ENCODE results near the gene SMAD9. TPM values are rescaled to one million over a fixed set of nuclear protein-coding genes. Genes with fewer than 3 reads are reported as not detected.

SMAD9 gene
- total and polyA plus RNA-seq, 2 of the 13 experiments (the other 11 are each of a cell fraction or from before 2014, with no cell fraction given), result 4.2 to 7.7 TPM

GRCh38 chr13:36818804-36819738 lies 101.0 kb downstream of the SMAD9 start, which contains the start of gene RFXAP (continued):
- TF ChIP-seq ZNF687 (CRISPR knock-in tag; IDR thresholded peaks at IDR 0.05), result peak; percentile 90
- no peak for TF ChIP-seq NCOA5 (CRISPR knock-in tag; IDR thresholded peaks at IDR 0.05)
- no peak for TF ChIP-seq THYN1 (CRISPR knock-in tag; IDR thresholded peaks at IDR 0.05; ENCODE audit: borderline replicate concordance, low read depth)
- TF ChIP-seq ZSCAN31 (CRISPR knock-in tag; IDR thresholded peaks at IDR 0.05; ENCODE audit: low read depth), result no peak
- TF ChIP-seq YY1 (IDR thresholded peaks at IDR 0.05; ENCODE audit: insufficient read depth, insufficient replicate concordance, low read depth, low read length), result peak; percentile 24
- no peak for TF ChIP-seq ZNF260 (CRISPR knock-in tag; IDR thresholded peaks at IDR 0.05; ENCODE audit: borderline replicate concordance, low read depth)
- TF ChIP-seq TARDBP (CRISPR knock-in tag; IDR thresholded peaks at IDR 0.05), result peak; percentile 19; the same call in 1 of the 2 replicates
- no peak for TF ChIP-seq ZNF275 (CRISPR knock-in tag; IDR thresholded peaks at IDR 0.05; ENCODE audit: borderline replicate concordance)
- TF ChIP-seq POGZ (CRISPR knock-in tag; IDR thresholded peaks at IDR 0.05), result 0 out of 2 replicates have a peak, but pooled peaks have one; percentile 26
- no peak for TF ChIP-seq NFE2L1 (CRISPR knock-in tag; IDR thresholded peaks at IDR 0.05; ENCODE audit: borderline replicate concordance)
- TF ChIP-seq CREM (IDR thresholded peaks at IDR 0.05), result no peak
- TF ChIP-seq CREM (CRISPR knock-in tag; IDR thresholded peaks at IDR 0.05), result no peak
- no peak for TF ChIP-seq ATF2 (CRISPR knock-in tag; IDR thresholded peaks at IDR 0.05)
- no peak for TF ChIP-seq PITX1 (CRISPR knock-in tag; IDR thresholded peaks at IDR 0.05)
- no peak for TF ChIP-seq XBP1 (CRISPR knock-in tag; IDR thresholded peaks at IDR 0.05)
- TF ChIP-seq ERF (CRISPR knock-in tag; IDR thresholded peaks at IDR 0.05), result no peak
- TF ChIP-seq SMAD1 (CRISPR knock-in tag; IDR thresholded peaks at IDR 0.05; ENCODE audit: borderline replicate concordance, low read depth), result no peak
- TF ChIP-seq HOXA9 (CRISPR knock-in tag; IDR thresholded peaks at IDR 0.05; ENCODE audit: borderline replicate concordance), result peak; percentile 37; the same call in 1 of the 2 replicates
- no peak for TF ChIP-seq TRIM22 (IDR thresholded peaks at IDR 0.05)
- TF ChIP-seq ZBTB8A (CRISPR knock-in tag; IDR thresholded peaks at IDR 0.05; ENCODE audit: borderline replicate concordance, low read depth), result no peak
- no peak for TF ChIP-seq MXD4 (CRISPR knock-in tag; IDR thresholded peaks at IDR 0.05)
- TF ChIP-seq MLLT10 (CRISPR knock-in tag; IDR thresholded peaks at IDR 0.05), result no peak

Measured in HepG2 (cell line).